HG03575 (cell line): Measurements from ENCODE around the gene RPL31.
A peak's percentile ranks its signal among the peaks of the same experiment; 100 is the strongest.

Experiments
- ATAC-seq: cut with Tn5 transposase; IDR thresholded peaks from one replicate; pipeline ENCODE4 v1.9.1; 2021; ENCODE audit not compliant: unreplicated experiment, insufficient number of reproducible peaks, low FRiP score; ENCODE audit errors: extremely low read depth

RPL31 gene

DNA sequence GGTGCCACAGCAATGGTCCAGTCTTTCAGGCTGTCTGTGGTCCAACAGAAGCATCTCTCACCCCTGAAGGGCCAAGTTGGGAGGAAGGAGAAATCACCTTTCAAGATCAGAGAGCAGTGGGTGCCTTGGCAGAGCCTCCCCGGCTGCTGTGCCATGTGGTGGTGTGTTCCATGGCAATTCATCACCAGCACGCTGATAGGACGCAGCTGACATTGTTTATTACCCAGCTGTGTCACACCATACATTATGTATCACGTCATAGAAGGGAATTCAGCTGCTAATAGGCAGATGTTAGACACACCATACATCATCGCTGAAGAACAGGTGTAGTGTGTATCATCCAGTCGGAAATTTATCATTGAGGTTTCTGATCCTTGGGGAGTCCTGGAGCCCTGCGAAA lies 29.6 kb upstream of the RPL31 start:
- no peak for ATAC-seq

DNA sequence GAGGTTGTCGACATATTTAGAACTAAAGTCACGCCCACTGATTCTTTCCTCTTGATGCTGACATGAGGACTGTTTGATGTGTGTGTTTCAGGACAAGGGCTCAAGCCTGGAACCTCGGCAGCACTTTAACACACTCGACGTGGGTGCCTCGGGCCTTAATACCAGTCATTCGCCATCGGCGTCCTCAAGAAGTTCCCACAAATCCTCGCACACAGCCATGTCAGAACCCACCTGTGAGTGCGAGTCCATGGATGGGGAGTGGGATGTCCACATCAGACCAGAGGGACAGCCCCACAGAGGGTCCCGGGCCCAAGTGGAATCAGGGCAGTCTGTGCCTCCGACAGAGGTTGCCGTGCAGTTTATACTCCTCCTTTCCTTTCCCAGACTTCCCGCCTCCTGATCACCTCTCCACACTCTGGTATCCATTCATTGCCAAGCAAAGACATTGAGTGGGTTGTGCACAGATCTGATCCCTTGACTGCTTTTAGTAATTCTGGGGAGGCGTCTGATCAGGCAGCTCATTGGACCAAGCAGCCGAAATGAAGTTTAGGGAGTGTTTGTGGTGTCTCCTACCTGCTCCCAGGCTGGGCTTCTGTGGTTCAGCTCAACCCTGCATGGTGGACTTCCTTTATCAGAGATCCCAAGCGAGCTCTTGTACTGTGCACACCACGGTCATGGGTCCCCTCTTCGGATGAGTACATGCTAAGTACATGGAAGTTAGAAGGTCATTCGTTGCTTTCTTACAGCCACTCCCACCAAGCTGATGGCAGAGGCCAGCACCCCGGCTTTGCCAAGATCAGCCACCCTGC lies 27.2 kb upstream of the RPL31 start:
- no peak for ATAC-seq

DNA sequence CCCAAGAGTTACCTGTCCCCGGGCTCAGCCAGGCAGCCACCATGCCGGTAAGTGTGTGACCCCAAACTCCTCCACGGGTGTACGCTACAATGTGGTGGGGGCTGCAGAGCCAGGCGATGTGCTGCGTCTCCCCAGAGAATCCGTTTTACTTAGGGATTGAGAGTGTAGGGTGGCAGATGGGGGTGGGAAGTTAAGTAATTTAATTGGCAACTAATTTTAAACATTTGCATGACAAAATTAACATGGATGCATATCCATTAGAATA lies 26.6 kb upstream of the RPL31 start:
- no peak for ATAC-seq

DNA sequence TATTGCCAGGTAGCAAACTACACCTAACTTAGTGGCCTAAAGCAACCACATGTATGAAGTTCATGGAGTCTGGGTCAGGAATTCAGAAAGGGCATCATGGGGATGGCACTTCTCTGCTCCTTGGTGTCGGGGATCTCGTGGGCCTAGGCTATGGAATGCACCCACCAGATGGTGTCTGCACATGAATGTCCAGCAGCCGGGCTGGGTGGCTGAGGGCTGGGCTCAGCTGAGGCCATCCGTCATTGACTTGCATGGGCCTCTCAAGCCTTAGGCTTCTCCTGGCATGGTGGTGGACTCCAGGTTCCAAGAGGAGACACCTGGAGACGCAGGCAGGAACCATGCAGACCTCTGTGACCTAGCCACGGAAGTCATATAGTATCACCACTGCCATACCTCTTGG lies 26.0 kb upstream of the RPL31 start:
- no peak for ATAC-seq

DNA sequence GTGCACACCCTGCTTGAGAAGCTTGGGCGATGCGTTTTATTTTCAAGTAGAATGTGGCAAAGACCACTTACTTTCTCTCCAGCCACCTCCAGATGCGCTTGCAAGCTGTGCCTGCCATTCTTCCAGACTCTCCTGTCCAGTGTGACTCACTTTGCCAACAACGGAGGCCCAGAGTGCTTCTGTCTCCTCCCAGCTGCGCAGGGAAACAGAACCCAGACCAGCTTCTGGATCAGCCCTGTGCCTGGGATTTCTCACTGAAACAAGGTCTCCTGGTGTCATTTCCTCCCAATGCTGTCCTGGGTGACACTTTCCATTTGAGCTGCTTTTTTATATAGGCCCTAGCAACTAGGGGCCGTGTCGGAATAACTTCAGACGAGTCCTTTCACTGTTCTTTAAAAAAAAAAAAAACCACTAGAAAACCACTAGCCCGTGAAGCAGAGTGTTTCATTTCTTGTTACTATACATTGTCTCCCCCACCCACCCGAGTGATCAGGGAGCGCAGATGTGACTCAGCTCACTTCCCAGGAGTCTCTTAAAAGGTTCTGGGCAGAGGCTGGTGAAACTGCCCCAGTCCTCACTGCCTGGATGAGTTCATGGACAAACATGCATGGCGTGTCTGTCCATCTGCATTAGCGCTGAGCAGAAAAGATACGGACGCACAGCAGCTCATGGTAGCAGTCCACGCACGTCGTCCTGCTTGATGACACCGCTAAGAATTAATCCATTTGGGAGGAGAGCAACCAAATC lies 25.3 kb upstream of the RPL31 start:
- peak; percentile 88 for ATAC-seq

DNA sequence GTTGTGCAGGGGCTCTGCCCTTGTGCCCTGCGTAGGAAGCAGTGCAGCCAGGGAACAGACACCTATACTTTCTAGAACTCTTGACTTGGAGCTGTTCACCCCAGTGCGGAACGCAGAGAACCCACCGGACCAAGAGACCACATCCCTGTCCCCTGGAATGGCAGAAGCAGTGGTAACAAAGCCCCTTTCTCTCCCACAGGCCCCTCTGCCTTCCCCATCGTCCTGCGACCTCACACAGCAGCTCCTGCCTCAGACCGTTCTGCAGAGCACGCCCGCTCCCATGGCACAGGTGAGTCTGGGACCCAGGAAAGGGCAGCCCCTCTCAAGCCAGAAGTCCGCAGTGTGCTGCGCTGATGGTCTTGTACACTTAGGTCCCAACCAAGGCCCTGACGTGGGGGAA lies 24.6 kb upstream of the RPL31 start:
- no peak for ATAC-seq

DNA sequence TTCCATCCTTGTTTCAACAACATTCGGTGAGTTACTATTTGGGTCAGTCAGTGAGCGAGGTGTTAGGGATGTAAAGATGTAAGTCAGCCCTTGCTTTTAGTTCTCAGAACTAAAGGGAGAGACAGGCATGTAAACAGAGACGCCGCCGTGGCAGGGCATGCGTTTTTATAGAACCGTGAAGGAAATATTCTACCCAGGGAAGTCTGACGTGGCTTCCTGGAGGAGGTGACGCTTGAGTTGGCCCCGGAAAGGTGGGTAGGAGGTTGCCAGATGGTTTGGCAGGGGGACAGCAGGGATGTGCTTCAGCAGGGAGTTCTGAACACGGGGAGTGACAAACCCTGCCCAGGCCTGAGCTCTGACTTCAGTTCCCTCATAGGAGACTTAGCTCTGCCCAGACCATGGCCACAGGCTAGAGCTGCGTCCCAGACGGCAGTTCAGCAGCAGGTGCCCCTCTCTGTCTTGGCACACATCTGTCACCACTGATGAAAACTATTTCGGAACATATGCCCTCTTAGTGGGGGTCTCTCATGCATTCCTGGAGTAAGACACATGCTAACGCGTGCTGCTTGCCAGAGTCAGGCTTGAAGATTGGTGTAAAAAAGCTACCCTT lies 23.4 kb upstream of the RPL31 start:
- ATAC-seq = no peak

DNA sequence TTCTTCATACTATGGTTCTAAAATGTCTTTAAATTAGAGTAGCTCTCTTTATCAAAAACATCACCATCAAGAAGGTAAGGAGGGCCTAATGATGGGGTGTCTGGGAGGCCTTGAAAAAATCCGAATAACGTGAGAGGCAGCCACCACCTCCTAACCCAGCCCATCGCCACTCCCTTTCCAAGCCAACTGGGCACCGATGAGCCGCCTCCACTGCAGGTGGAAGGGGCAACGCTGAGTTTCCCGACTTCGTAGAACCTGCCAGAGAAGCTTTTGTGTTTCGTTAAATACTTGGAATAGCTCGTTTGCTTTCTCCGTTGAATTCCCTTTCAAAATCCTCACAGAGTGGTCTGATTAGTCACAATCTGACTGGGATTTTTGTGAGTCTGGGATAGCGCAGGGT lies 22.0 kb upstream of the RPL31 start:
- no peak for ATAC-seq

DNA sequence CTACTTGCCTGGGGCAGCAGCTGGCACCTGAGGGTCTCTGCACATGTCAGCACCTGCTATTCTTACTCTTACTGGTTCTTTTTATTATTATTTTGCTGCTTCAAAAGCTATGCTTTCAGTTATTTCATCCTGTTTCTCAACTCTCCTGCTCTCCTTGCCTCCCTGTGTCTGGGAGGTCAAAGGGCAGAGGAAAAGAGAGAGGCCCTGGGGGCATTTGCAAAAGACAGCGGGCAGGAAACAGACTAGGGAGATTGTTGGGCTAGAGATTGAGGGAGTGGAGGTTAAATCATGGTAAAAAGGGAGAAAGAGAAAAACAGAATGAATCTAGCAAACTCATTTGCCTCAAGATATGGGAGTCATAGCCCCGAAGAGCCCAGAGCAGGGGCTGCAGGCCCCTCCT lies 21.1 kb upstream of the RPL31 start:
- no peak for ATAC-seq

DNA sequence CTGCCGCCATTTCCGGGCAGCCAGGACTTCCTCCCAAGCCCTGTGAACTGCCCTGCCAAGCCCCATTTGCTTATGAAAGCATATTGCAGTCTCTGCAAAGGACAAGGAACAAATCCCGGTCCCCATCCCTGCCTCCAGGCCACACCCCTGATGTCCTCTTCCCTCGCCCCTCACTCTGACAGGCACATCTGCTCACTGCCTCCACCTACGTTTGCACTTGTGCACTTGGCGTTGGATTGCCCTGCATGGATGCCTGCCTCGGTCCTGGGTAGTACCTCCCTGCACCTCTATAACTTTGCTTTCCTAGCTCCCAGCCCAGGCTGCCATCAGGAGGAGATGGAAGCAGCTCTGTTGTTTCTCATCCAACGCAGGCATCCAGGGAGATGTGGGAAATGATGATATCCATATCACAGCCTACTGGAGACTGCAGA lies 19.6 kb upstream of the RPL31 start:
- no peak for ATAC-seq

DNA sequence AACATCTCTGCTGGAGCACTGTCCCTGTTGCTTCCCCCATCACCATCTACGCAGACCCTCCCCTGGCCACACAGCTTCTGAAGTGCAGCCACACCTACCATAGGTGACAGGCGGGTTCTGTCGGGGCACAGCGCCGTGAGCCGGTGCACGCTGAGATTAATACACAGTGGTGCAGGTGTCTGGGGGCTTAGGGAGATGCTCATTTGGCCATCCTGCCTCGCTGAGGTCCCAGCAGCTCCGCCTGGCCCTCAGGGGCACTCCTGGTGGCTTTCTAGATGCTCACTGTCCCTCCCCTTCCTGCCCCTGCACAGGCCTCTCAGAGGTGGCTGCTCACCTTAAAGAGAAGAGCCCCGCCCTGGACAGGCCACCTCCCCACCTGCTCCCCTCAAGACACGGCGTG lies 18.9 kb upstream of the RPL31 start:
- no peak for ATAC-seq

DNA sequence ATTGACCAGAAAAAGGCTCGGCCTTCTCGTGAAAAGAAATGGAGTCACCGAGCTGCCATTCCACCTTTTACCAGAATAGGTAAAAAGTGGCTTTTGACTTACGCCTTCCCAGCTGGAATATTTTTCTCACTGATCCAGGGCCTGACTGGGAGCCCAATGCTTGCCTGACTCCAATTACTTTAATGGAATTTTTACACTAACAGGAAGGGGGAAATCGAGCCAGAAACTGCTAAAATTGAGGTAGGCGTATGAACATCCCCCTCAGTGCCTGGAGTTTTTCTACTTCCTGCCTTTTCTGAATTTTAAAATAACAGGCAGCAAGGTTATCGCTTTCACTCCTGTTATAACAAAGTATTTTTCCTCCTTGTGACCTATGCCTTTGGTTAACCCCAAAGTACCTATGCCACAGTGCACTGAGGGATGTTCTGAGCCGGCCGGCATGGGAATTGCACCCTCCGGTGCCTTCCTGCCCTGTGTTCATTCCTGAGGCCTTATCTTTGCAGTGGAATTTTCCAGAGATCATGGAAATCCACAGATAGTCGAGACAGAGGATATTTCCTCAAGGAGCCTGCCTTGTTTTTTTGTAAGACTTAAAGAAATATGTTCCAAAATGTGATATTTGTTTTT lies 18.3 kb upstream of the RPL31 start:
- ATAC-seq = no peak

DNA sequence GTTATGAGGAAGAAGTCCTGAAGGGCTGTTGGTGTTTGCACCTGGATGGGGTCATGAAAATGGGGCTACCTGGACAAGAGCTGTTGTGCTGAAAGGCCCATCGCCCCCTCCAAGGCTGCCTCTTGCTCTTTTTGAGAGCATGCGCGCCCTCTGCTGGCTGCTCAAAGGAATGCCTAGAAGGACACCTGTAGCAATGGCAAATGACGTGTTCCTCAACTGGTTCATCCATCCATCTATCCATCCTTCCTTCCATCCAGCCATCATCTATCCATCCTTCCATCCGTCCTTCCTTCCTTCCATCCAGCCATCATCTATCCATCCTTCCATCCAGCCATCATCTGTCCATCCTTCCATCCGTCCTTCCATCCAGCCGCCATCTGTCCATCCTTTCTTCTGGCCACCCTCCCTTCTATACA lies 17.2 kb upstream of the RPL31 start:
- no peak for ATAC-seq

DNA sequence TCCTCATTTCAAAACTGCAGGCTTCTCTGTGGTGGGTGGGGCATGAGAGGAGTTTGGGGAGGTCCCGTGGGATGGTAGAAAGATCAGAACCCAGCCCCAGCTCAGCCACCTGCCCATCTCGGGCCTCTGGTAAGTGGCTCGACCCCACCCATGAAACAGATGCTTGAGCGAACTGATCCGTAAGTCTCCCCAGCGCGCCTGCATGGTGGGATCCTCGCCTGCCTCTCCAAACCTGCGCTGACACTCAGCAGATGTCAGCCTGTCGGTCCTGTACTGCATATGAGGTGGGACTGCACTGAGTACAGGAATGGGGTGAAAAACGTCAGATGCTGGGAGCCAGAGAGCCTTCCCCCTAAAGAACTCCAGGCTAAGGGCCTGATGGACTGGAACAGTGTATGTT lies 15.9 kb upstream of the RPL31 start:
- no peak for ATAC-seq

DNA sequence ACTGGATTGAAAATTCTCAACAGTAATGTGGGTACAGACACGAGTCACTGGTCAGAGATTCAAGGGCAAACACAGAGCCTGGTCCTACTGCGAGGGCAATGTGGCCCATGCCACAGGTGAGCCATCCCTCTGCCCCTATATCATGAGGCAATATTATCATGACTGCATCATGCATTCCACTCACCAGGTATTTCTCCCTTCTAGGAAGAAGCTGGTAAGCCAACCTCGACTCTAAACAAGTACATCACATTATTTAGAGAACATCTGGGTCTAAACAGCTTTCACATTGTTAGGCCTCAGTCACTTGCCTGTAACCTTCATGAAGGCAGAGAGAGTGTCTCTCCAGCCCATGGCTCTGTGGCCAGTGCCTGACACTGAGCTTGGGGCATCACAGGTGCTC lies 14.6 kb upstream of the RPL31 start:
- no peak for ATAC-seq

DNA sequence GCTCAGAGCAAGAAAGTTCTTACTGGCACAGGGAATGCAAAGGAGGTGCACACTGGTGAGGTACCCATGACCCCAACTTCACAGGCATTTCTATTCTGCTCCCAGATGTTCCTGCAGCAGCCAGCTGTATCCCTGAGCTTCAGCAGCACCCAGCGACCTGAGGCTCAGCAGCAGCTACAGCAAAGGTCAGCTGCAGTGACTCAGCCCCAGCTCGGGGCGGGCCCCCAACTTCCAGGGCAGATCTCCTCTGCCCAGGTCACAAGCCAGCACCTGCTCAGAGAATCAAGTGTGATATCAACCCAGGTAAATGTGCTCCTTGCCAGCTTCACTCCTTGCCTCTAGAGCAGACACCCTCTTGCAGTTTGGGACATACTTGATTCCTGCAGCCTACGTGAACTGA lies 14.1 kb upstream of the RPL31 start:
- ATAC-seq = no peak

DNA sequence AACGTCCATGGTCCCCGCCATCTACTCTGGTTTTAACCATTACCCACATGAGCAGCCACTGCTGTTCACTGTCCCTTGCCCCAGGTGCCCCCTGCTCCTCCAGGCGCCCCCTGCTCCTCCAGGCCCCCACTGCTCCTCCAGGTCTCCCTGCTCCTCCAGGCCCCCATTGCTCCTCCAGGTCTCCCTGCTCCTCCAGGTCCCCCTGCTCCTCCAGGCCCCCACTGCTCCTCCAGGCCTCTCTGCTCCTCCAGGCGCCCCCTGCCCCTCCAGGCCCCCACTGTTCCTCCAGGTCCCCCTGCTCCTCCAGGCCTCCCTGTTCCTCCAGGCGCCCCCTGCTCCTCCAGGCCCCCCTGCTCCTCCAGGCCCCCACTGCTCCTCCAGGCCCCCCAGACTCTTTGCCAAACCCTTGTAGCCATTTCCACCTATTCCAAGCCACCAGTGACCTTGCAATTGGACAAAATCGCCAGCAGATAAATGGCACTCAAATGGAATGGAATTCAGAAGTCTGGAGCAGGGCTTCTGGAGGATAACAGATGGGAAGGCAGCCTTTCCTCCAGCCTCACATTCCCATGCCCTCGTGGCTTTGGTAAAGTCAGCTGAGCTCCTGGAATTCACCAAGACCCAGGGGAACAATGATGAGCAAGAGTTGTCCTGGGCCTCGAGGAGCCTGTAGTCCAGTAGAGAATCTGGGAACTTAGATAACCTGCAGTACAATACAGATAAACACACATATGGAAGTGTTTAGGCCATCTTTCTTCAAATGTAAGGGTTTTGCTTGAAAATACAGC lies 13.3 kb upstream of the RPL31 start:
- no peak for ATAC-seq

DNA sequence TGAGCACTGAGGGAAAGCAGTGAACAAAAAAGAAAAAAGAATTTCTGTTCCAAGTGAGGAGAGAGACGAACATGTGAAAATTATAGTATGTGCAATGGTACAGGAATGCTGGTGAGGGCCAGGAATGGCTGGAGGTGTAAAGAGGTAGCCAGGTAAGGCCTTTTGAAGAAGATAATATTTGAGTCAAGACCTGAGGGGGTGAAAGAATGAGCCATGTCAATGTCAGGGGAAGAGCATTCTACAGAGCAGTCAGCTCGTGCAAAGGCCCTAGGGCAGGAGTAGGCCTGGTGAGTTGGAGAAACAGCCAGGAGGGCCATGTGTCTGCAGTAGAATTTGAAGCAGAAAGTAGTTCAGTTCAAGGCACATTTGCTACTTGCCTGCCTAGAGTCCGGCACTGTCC lies 12.4 kb upstream of the RPL31 start:
- no peak for ATAC-seq

DNA sequence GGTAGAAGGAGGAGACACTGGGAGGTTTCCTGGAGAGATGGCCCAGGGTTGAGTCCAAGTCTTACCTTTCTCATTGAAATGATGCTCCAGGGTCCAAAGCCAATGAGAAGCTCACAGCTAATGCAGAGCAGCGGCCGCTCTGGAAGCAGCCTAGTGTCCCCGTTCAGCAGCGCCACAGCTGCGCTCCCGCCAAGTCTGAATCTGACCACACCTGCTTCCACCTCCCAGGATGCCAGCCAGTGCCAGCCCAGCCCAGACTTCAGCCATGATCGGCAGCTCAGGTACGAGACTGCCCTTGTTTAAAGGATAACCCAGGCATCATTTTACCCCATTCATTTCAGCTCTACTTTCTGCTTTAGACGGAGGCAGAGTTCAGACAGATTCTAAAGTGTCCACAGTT lies 11.9 kb upstream of the RPL31 start:
- ATAC-seq = no peak
